GM19328 (cell line): ENCODE data around the gene ILDR2.

ENCODE experiments used
- ATAC-seq: cut with Tn5 transposase; IDR thresholded peaks from one replicate; pipeline ENCODE4 v1.9.1; 2021; ENCODE audit warnings: mild to moderate bottlenecking, moderate library complexity; ENCODE audit not compliant: unreplicated experiment

The ILDR2 gene

DNA sequence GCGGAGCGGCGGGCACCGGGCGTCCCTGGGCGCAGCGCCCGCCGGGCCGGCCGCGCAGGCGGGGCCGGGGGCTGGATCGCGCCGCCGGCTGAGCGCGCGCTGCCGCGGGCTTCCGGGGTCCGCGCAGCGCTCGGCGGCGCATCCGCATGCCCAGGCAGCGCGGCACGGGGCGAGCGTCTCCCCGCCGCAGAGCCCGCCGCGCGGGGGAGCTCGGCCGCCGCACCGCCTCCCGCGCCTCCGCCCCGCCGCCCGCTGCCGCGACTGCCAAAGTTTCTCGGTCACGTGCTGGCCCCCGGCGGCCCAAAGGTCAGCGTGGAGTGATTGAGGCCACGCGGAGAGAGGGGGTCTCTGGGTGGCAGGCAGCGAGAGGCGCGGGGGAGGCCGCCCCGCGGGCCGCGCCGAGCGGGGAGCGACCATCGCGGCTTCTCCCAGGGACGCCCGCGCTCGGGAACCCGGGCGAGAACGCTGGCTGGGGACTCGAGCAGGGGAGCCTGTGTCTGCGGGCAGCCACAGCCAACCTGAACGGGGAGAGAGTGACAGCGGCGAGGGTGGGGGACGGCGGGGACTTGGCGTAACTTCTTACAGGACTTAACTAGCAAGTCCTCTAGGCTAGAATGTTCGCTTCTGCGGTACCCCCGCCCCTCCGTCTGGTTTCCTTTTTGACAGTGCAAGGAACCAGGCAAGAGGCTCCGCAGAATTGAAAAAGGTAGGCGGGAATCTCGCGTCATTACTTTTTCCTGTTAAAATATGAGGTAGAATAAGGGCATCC, at the start of gene ILDR2:
Gene ILDR2 (minus strand): TSS at position 180 of the 769 bp plus-strand sequence. CDS start 272 bp downstream, outside the sequence.
- no peak for ATAC-seq

- ATAC-seq, result no peak
These were observed 47.0 kb upstream of the ILDR2 start for GRCh38 chr1:167022384-167022783.

DNA sequence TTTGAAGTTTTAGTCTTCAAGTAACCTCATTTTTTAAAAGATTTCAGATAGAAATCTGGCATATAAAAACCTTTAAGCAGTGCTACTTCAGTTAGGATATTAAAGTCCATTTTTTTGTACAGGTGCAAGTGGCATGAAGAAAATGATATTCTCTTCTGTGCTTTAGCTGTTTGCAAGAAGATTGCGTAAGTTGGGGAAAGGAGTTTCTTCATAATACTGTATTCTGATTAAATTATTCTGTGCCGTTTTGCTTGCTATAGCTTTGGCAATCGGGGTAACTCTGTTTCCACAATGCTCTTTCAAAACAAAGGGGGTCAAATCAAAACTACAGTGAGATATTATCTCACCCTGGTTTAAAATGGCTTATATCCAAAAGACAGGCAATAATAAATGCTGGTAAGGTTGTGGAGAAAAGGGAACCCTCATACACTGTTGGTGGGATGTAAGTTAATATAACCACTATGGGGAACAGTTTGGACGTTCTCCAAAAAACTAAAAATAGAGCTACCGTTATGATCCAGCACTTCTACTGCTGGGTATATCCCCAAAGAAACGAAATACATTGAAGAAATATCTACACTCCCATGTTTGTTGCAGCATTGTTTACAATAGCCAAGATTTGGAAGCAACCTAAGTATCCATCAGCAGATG, 40.9 kb upstream of the ILDR2 start:
- ATAC-seq, result no peak

DNA sequence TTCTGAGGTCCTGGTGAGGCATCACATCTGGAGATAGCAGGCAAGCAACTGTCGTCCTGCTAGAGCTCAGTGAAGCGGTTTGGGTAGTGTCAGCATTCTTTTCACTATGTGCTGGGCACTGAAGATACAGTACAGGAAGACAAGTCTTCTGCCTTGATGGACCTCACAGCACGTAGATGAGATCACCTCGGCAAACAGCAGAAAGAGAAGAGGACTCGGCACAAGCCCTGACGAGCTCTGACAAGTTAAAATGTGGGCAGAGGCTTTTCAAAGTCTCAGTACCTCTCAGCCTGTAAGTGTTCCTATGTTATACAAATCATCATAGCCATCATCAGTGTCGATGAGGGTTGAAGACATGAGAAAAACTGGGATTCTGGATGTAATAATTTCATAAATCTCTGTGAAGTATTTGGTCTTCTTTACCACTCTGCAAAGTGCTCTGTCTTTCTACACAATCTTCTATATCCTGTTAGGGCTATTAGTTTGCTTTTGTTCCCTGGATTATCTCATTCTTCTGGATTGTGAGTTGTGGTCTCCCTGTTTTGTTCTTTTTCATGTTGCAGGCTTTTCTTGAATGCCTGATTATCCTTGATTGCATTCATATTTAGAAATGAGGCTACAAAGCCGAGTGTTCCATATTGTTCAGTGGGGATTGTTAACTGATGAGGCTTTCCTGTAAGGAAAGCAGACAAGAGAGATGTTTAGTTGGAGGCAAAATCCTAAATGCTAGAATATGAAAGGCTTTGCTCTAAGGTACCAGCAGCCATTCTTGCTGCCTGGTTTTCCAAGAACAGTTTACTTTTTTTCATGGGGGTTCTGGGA, 38.0 kb upstream of the ILDR2 start:
- ATAC-seq, result no peak

- no peak for ATAC-seq
These were observed 37.2 kb upstream of the ILDR2 start for GRCh38 chr1:167012570-167012969.

- ATAC-seq, result no peak
These were observed 36.3 kb upstream of the ILDR2 start for GRCh38 chr1:167011560-167012191.

DNA sequence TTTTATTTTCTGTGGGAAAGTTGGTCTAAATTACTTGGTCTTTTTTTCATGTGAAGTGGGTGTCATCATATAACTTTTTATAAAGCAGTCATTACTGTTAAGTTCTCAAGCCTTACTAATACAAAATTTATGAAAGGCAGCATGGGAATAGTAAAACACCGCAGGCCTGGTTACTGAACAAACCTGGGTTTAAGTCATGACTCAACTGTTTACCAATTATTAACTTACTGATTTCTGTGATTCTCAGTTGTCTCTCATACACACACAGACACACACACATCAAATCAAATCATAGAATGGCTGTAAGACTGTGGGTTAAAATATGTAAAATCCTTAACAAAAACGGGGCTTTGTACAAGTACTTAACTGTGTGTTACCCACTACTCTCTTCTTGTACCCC, 28.4 kb upstream of the ILDR2 start:
- no peak for ATAC-seq

- no peak for ATAC-seq
These were observed 27.0 kb upstream of the ILDR2 start for GRCh38 chr1:167002354-167002753.

DNA sequence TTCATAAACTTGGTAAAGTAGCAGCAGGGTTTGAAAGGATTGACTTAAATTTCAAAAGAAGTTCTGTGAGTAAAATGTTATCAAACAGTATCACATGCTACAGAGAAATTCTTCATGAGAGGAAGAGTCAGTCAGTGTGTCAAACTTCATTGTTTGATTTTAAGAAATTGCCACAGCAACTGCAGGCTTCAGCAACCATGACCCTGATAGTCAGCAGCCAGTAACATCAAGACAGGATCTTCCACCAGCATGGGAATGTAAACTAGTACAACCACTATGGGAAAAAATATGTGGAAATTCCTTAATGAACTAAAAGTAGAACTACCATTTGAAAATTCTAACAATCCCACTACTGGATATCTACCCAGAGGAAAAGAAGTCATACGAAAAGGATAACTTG, 25.2 kb upstream of the ILDR2 start:
- no peak for ATAC-seq

DNA sequence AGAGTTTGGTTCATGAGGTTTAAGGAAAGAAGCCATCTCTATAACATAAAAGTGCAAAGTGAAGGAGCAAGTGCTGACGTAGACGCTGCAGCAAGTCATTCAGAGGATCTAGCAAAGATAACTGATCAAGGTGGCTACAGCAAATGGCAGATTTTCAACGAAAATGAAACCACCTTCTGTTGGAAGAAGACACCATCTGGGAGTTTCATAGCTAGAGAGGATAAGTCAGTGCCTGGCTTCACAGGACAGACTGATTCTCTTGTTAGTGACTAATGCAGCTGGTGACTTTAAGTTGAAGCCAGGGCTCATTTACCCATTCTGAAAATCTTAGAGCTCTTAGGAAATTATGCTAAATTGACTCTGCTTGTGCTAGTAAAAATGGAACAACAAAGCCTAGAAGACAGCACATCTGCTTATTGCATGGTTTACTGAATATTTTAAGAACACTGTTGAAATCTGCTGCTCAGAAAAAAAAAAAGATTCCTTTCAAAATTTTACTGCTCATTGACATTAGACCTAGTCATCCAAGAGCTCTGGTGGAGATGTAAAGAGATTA, 24.2 kb upstream of the ILDR2 start:
- no peak for ATAC-seq

DNA sequence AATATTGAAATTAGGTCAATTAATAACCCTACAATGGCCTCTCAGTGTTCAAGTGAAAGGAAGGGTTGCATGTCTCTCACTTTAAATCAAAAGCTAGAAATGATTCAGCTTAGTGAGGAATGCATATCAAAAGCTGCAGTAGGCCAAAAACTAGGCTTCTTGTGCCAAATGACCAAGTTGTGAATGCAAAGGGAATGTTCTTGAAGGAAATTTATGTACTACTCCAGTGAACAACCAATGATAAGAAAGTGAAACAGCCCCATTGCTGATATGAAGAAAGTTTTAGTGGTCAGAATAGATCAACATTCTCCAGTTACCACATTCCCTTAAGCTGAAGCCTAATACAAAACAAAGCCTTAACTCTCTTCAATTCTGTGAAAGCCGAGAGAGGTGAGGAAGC, 23.7 kb upstream of the ILDR2 start:
- no peak for ATAC-seq

DNA sequence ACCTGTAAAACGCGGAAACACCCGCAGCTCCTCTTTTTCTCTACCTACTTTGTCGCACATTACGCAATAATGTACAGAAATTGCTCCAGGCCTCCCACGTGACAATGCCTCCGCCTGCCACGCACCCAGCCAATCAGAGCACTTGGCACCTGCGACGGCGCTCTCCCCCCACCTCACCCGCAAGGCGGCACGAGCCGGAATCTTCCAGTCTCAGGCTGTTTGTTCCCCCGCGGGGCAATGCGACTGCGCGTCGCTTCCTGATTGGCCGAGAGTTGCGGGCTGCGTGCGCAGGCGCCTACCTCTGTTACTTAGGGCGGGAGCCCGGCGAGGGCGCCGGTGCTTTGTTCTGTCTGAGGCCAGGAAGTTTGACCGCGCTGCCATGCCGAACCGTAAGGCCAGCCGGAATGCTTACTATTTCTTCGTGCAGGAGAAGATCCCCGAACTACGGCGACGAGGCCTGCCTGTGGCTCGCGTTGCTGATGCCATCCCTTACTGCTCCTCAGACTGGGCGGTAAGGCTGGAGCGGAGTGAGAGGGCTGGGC, 13.7 kb upstream of the ILDR2 start, which contains the start of gene MAEL:
Gene MAEL (plus strand): TSS at position 307 of the 542 bp plus-strand sequence. CDS start 73 bp downstream, at position 380.
- no peak for ATAC-seq

DNA sequence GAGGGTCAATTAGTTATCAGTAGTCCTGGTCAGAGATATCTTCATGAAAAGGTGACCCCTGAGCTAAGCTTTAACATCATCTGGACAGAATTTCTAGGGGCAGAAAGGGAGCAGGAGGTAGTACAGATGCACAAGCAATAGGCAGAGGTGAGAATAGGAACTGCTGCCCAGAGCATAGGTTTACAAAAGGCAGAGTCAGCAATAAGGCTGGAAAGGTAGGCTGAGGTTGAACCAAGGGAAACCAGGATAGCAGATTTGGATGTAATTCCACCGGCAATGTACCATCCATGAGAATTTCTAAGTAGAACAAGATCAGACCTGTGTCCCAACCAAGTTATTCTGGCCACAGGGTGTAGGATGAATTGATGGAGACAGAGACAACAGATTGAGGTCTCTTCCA, 6.2 kb upstream of the ILDR2 start:
- ATAC-seq, result no peak

DNA sequence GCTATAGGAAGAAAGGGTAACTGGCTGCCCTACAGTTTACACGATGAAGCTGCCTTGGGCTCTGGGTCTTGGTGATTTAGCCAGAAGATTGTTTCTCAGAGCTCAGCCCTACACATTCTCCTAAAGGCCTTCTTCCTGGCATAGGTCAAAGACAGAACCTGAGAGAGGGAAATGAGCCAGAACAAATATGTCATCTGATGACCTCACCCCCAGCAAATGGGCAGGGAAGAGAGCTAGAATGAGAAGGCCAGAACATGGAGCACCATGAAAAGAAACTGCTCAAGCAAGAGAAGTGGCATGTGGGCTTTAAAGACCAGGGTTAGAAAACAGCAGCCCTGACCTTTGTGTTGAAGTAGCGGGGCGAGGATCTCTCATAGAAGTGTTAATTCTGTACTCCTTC, 5.5 kb upstream of the ILDR2 start:
- ATAC-seq, result no peak

DNA sequence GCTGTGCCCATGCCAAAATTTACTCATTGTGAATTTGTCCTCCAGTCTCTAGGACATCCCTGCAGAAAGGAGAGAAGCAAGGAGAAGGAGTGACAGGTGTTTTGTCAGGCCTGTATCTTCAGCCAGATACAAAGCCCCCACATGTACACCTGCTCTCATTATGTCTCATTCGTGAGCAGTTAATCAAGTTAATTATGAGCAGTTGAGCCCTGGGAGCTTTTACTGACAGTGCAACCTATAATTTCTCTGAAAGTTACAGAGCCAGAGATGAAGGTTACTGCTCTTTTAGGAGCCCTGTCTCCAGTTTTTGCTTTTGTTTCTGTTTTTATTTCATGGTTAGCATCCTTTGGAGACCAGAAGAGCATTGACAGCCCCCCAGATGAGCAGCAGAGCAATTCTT, 5.0 kb upstream of the ILDR2 start:
- no peak for ATAC-seq

DNA sequence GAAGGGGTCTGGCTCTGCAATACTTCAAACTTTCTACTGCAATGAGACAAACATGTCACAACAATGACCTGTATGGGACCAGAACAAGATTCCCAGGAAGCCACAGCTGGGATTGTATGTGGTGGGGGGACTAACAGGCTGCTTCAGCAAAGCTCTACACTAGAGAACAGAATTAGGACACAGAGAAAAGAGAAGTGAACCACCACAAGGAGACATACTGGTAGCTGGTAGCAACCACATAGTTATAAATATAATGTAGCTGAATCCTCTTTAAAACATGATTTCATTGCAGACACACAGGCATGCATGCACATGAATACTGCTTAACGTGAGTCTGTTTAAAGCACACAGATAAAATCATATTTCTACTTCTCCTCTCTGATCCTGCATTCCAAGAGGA, 3.5 kb upstream of the ILDR2 start:
- ATAC-seq, result peak; percentile 35

- ATAC-seq, result no peak
These were observed 2.6 kb upstream of the ILDR2 start for GRCh38 chr1:166977951-166978350.

DNA sequence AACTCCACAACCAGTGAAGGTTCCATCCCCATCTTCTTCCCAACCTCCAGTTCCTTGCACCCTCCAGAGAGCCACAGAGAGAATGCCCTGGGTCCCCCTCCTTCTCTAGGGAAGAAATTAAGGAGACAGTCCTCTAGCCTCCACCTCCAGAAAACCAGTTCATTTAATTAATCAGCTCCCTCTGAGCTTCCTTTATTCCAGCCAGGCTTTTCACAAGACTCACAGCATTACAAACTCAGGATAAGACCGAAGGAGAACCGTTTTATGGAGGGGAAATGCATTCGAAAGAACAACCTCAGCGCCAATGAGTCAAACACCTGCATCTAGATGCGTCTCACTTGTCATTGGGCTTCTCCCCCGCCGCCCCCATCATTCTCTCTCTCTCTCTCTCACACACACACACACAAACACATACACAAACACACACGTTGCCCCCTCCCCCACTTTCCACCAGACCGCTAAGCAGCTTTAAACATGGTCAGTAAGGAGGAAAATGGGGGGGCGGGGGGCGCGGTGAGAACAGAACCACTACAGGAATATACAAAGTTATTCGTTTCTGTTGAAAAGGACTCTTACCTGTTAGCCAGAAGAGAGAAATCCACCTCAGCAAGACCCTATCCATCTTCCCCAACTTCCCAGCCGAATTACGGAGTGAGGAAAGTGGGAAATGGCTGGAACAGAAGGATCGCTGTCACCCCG, 544 bp downstream of the ILDR2 start:
- ATAC-seq, result no peak

DNA sequence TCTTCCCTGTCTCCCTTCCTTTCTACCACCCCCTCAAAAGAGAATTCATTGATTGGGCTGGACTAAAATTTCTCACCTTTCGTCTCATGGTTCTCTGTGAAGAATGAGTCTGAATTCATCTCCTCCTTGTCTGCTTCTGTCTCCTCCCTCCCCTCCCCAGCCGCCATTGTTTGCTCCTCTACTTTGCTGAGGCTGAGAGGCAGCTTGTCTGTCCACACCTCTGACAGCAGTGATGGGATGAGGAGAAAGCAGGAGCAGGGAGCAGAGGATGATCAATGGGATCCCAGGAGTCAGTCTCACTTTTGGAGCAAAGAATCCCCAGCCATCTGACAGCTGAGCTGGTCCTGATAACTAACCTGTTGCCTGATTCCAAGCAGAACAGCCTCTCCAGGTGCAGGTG, 2.5 kb downstream of the ILDR2 start:
- ATAC-seq, result no peak

- ATAC-seq, result no peak
These were observed 3.1 kb downstream of the ILDR2 start for GRCh38 chr1:166972193-166972592.
